Measurements from ENCODE around the gene TBATA.

DNA sequence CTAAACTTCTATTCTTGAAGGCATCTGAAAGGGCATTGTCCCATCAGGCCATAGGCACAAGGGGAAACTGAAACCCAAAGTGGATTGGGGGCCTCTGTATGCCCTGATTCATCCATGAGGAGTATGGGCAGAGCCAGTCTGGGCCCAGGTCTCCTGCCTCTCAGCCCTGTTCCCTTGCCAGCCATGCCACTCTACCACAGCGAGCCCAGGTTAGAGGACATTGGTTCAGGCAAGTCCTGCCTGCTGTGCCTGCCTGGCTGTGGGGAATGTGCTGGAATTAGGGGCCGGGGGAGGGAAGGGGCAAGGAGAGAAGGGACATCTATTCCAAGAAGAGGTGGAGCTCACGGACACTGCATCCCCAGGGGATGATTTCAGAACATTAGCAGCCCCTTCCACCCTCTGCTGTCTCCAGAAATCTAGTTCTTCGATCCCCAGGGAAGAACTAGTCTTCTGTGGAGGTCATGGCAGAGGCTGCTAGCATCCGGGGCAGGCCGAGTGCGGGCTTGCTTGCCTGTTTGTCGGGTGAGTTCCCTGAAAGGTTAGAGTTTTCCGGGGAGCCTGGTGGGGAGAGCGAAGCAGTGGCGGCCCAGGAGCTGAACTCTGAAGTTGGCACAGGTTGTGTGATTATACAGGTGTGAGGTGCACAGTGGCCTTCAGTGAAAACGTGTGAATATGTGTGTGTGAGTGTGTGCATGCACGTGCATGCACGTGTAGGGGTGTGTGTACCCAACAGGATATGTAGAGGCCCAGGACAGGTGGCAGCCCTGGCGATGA lies 37.8 kb downstream of the TBATA start:
- TF ChIP-seq, protein P1, sequence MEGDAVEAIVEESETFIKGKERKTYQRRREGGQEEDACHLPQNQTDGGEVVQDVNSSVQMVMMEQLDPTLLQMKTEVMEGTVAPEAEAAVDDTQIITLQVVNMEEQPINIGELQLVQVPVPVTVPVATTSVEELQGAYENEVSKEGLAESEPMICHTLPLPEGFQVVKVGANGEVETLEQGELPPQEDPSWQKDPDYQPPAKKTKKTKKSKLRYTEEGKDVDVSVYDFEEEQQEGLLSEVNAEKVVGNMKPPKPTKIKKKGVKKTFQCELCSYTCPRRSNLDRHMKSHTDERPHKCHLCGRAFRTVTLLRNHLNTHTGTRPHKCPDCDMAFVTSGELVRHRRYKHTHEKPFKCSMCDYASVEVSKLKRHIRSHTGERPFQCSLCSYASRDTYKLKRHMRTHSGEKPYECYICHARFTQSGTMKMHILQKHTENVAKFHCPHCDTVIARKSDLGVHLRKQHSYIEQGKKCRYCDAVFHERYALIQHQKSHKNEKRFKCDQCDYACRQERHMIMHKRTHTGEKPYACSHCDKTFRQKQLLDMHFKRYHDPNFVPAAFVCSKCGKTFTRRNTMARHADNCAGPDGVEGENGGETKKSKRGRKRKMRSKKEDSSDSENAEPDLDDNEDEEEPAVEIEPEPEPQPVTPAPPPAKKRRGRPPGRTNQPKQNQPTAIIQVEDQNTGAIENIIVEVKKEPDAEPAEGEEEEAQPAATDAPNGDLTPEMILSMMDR (IDR thresholded peaks at IDR 0.05), result no peak
- TF ChIP-seq POLR2A (IDR thresholded peaks at IDR 0.05), result no peak

Data from heart left ventricle (tissue), 13 donors.